H9 (cell line): ENCODE data around the gene NINL. TPM values are rescaled to one million over a fixed set of nuclear protein-coding genes. Genes with fewer than 3 reads are reported as not detected.

ENCODE experiments used
- DNase-seq: peaks from one replicate; pipeline ENCODE4 v3.0.0-alpha.2; 2017
- H2AFZ ChIP-seq: one replicate; pipeline ENCODE4 v1.6.1; 2013; ENCODE audit warnings: mild to moderate bottlenecking, low read length, control low read depth, moderate library complexity
- H2AK5ac ChIP-seq: 2 replicates; pipeline ENCODE4 v1.6.1; 2013; ENCODE audit warnings: low read length, control low read depth, mixed read lengths; ENCODE audit not compliant: insufficient read length
- H2BK120ac ChIP-seq: one replicate; pipeline ENCODE4 v1.6.1; 2013; ENCODE audit warnings: low read depth, mild to moderate bottlenecking, low read length, control low read depth, inconsistent platforms; ENCODE audit not compliant: poor library complexity, severe bottlenecking
- H2BK12ac ChIP-seq: 2 replicates; pipeline ENCODE4 v1.6.1; 2013; ENCODE audit warnings: low read length, control low read depth, mixed read lengths, low read depth; ENCODE audit not compliant: insufficient read length
- H2BK15ac ChIP-seq: 2 replicates; pipeline ENCODE4 v1.6.1; 2013; ENCODE audit warnings: low read depth, low read length, control low read depth
- H2BK20ac ChIP-seq: one replicate; pipeline ENCODE4 v1.6.1; 2013; ENCODE audit warnings: low read depth, mild to moderate bottlenecking, low read length, control low read depth, inconsistent platforms; ENCODE audit not compliant: poor library complexity, severe bottlenecking
- H2BK5ac ChIP-seq: 2 replicates; pipeline ENCODE4 v1.6.1; 2013; ENCODE audit warnings: low read length, control low read depth, mixed read lengths; ENCODE audit not compliant: insufficient read length
- H3K14ac ChIP-seq: 2 replicates; pipeline ENCODE4 v1.6.1; 2013; ENCODE audit warnings: low read length, control low read depth; ENCODE audit not compliant: insufficient read depth
- H3K18ac ChIP-seq: 2 replicates; pipeline ENCODE4 v1.6.1; 2013; ENCODE audit warnings: low read depth, mild to moderate bottlenecking, mixed read lengths, low read length, control low read depth; ENCODE audit not compliant: insufficient read length
- H3K23ac ChIP-seq: 2 replicates; pipeline ENCODE4 v1.6.1; 2013; ENCODE audit warnings: low read length, control low read depth, mixed read lengths, low read depth; ENCODE audit not compliant: insufficient read length
- H3K23me2 ChIP-seq: 2 replicates; pipeline ENCODE4 v1.6.1; 2013; ENCODE audit warnings: low read depth, mild to moderate bottlenecking, mixed read lengths, low read length, control low read depth; ENCODE audit not compliant: insufficient read length, poor library complexity, severe bottlenecking
- H3K27ac ChIP-seq: 2 replicates; pipeline ENCODE4 v1.5.1; 2013; ENCODE audit warnings: low read length, control low read depth, mixed read lengths, low read depth; ENCODE audit not compliant: insufficient read length
- H3K27me3 ChIP-seq: 2 replicates; pipeline ENCODE4 v1.6.1; 2013; ENCODE audit warnings: low read length, control low read depth, inconsistent platforms; ENCODE audit not compliant: insufficient read depth
- H3K4ac ChIP-seq: 2 replicates; pipeline ENCODE4 v1.6.1; 2013; ENCODE audit warnings: low read depth, mild to moderate bottlenecking, control low read depth, inconsistent platforms, low read length, moderate library complexity
- H3K4me1 ChIP-seq: 2 replicates; pipeline ENCODE4 v1.6.1; 2013; ENCODE audit warnings: low read length, control low read depth, inconsistent platforms; ENCODE audit not compliant: insufficient read depth
- H3K4me2 ChIP-seq: 2 replicates; pipeline ENCODE4 v1.6.1; 2013; ENCODE audit warnings: low read length, control low read depth, mixed read lengths; ENCODE audit not compliant: insufficient read length, insufficient read depth
- H3K56ac ChIP-seq: 2 replicates; pipeline ENCODE4 v1.6.1; 2013; ENCODE audit warnings: low read depth, mild to moderate bottlenecking, mixed read lengths, low read length, control low read depth; ENCODE audit not compliant: insufficient read length
- H3K79me1 ChIP-seq: 2 replicates; pipeline ENCODE4 v1.6.1; 2013; ENCODE audit warnings: low read depth, mild to moderate bottlenecking, moderate library complexity, low read length, control low read depth, inconsistent platforms; ENCODE audit not compliant: insufficient read depth, poor library complexity, severe bottlenecking
- H3K79me2 ChIP-seq: 2 replicates; pipeline ENCODE4 v1.6.1; 2013; ENCODE audit warnings: low read length, control low read depth, inconsistent platforms; ENCODE audit not compliant: insufficient read depth
- H3K9ac ChIP-seq: 2 replicates; pipeline ENCODE4 v1.6.1; 2013; ENCODE audit warnings: low read length, control low read depth, mixed read lengths; ENCODE audit not compliant: insufficient read length; ENCODE audit errors: extremely low read depth
- H3K9me3 ChIP-seq: one replicate; pipeline ENCODE4 v1.6.1; 2013; ENCODE audit warnings: low read depth, low read length, inconsistent platforms; ENCODE audit not compliant: control insufficient read depth
- H3T11ph ChIP-seq: one replicate; pipeline ENCODE4 v1.6.1; 2013; ENCODE audit warnings: mild to moderate bottlenecking, low read length, control low read depth, inconsistent platforms
- H4K20me1 ChIP-seq: one replicate; pipeline ENCODE4 v1.6.1; 2013; ENCODE audit not compliant: control insufficient read depth, insufficient read length, insufficient read depth
- H4K5ac ChIP-seq: 2 replicates; pipeline ENCODE4 v1.6.1; 2013; ENCODE audit warnings: low read depth, mild to moderate bottlenecking, mixed read lengths, low read length, control low read depth; ENCODE audit not compliant: insufficient read length
- H4K8ac ChIP-seq: replicated peaks from 2 replicates; pipeline ENCODE4 v1.6.1; 2013; ENCODE audit warnings: low read length, control low read depth, mixed read lengths, low read depth; ENCODE audit not compliant: insufficient read length
- H4K91ac ChIP-seq: 2 replicates; pipeline ENCODE4 v1.6.1; 2013; ENCODE audit warnings: low read depth, mild to moderate bottlenecking, moderate library complexity, mixed read lengths, low read length, control low read depth; ENCODE audit not compliant: insufficient read length
- H3K27ac Mint-ChIP-seq, 3 experiments: 2 replicates in 2 of 3; 3 replicates in 1 of 3; pipeline ENCODE4 v1.8.0; 2020 to 2021; ENCODE audit warnings: mixed read lengths in 3 of 3, mild to moderate bottlenecking in 1 of 3, moderate library complexity in 1 of 3
- H3K27me3 Mint-ChIP-seq: 2 replicates; pipeline ENCODE4 v1.8.0; 2021; ENCODE audit warnings: low read depth, mild to moderate bottlenecking, moderate library complexity, mixed read lengths
- H3K36me3 Mint-ChIP-seq, 3 experiments: 2 replicates in 2 of 3; 3 replicates in 1 of 3; pipeline ENCODE4 v1.8.0; 2020 to 2021; ENCODE audit warnings: low read depth in 3 of 3, mixed read lengths in 3 of 3; ENCODE audit not compliant: insufficient read depth in 1 of 3
- H3K4me1 Mint-ChIP-seq, 2 experiments: 2 replicates each; pipeline ENCODE4 v1.8.0; 2020; ENCODE audit warnings: mixed read lengths in 2 of 2
- H3K4me3 Mint-ChIP-seq, 2 experiments: 2 replicates in 1 of 2; 3 replicates in 1 of 2; pipeline ENCODE4 v1.8.0; 2020 to 2021; ENCODE audit warnings: mild to moderate bottlenecking in 2 of 2, mixed read lengths in 2 of 2, moderate library complexity in 1 of 2
- H3K9me3 Mint-ChIP-seq, 2 experiments: 2 replicates in 1 of 2; 3 replicates in 1 of 2; pipeline ENCODE4 v1.8.0; 2020; ENCODE audit warnings: mild to moderate bottlenecking in 2 of 2, mixed read lengths in 2 of 2, moderate library complexity in 1 of 2
- CTCF ChIP-seq: fragments of 200-600 bp; sonication (generic); conservative IDR thresholded peaks from 3 replicates; pipeline ENCODE4 v1.8.0; 2021; ENCODE audit warnings: antibody characterized with exemption, mild to moderate bottlenecking
- WGBS: extraction: QIAGEN DNeasy Blood & Tissue Kit; methylation state at CpG from one replicate; pipeline ENCODE4 v1.1.7; 2013; ENCODE audit warnings: missing lambda C conversion rate, low lambda C conversion rate, mixed read lengths; ENCODE audit not compliant: insufficient read length; ENCODE audit errors: extremely low coverage; 5-methylcytosine and 5-hydroxymethylcytosine counted together
- total RNA-seq: library from RNA; stranded (reverse); gene quantifications from 2 replicates; pipeline ENCODE4 v1.2.1, GENCODE V29; 2021

NINL gene
- total RNA-seq, 1 experiment from 2014 or later: 34.3 TPM

GRCh38 chr20:25525867-25526266, 59.5 kb downstream of the NINL start:
- Mint-ChIP-seq H3K4me3 (no peak overlapping the region), H3K27me3 (peaks cover 3% of the 10 kb centered on the region; the same call in 1 of the 2 replicates), H3K4me1 (peaks cover 12 to 35% of the 10 kb centered on the region in 2 experiments), H3K27ac (peak overlapping the region in 2 of 3 experiments; percentile 32 to 43; a peak in 5 of 7 replicates), H3K36me3 (peaks cover 47 to 48% (median 48%) of the 10 kb centered on the region in 3 experiments), H3K9me3 (peaks cover 0 to 7% of the 10 kb centered on the region in 2 experiments; a peak in 2 of 5 replicates)
- Histone ChIP-seq H3T11ph (no peak overlapping the region), H3K56ac (no peak overlapping the region), H3K9me3 (no peaks in the 10 kb centered on the region), H3K79me1 (peaks cover 2% of the 10 kb centered on the region), H2BK15ac (no peak overlapping the region), H2BK120ac (no peak overlapping the region), H4K91ac (no peak overlapping the region), H2AFZ (no peak overlapping the region), H3K23ac (no peak overlapping the region), H3K4ac (no peak overlapping the region), H3K9ac (no peak overlapping the region), H3K14ac (no peak overlapping the region), H2BK12ac (no peak overlapping the region), H2BK5ac (no peak overlapping the region), H3K27me3 (no peaks in the 10 kb centered on the region), H3K23me2 (no peaks in the 10 kb centered on the region), H3K18ac (no peak overlapping the region), H4K20me1 (no peaks in the 10 kb centered on the region), H3K4me2 (no peak overlapping the region), H4K5ac (no peak overlapping the region), H3K4me1 (no peaks in the 10 kb centered on the region), H3K27ac (no peak overlapping the region), H3K79me2 (peaks cover 5% of the 10 kb centered on the region; the same call in 1 of the 2 replicates), H2BK20ac (no peak overlapping the region), H4K8ac (no peak overlapping the region), H2AK5ac (no peak overlapping the region)
- WGBS: no CpG with 5 or more reads among the region's 2 CpGs
- no peak for DNase-seq
- TF ChIP-seq CTCF: no peak
